Measurements from ENCODE around the gene OR14I1. TPM values are rescaled to one million over a fixed set of nuclear protein-coding genes. Genes with fewer than 3 reads are reported as not detected.
"Not testable (repeated sequence)": the region's sequence is repeated elsewhere in the genome, so short reads cannot be mapped to it uniquely, and the experiment has no call there.

OR14I1 gene
- polyA plus RNA-seq, 1 donor = not detected

DNA sequence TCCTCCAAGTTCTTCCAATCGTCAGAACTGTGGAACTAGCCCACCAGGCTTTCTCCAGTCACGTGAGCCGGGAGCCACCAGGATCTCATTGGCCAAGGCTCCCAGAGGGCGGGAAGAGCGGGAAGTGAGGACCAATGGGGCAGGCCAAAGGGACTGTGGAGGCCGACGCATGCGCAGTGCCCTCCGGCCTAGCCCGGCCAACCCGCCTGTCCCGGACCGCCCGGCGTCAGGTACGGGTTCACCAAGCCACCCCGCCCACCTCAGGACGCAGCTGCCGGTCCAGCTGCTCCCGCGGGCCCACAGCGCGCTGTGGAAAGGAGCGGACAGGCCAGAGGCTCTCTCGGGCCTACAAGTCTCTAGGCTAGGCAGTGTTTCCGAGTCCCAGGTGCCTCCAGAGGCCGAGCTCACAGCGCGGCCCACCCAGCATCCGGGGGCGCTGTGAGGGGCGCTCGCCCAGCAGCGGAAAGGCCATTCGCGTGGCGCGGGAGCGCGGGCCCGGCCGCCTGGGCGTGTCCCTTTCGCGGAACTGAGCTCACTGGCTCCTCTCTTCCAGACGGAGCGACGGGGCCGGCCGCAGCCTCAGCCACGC, 10.9 kb downstream of the OR14I1 start:
- no CpG with 5 or more reads among the region's 51 CpGs for WGBS (ENCODE audit: insufficient coverage, low lambda C conversion rate)
- no peak for DNase-seq
- no peaks in the 10 kb centered on the region for H3K4me1 ChIP-seq (ENCODE audit: control insufficient read depth, insufficient read depth, low read length)
- H3K36me3 ChIP-seq (ENCODE audit: control insufficient read depth, insufficient read depth, low read length) = no peaks in the 10 kb centered on the region
- H3K27ac ChIP-seq (ENCODE audit: low read length) = no peak overlapping the region
- peaks cover 4% of the 10 kb centered on the region for H3K27me3 ChIP-seq (ENCODE audit: control insufficient read depth, insufficient read depth, low read length)
- H3K4me3 ChIP-seq (ENCODE audit: low read length) = no peak overlapping the region
- H3K9me3 ChIP-seq (ENCODE audit: control insufficient read depth, low read depth, low read length) = peaks cover 8% of the 10 kb centered on the region

DNA sequence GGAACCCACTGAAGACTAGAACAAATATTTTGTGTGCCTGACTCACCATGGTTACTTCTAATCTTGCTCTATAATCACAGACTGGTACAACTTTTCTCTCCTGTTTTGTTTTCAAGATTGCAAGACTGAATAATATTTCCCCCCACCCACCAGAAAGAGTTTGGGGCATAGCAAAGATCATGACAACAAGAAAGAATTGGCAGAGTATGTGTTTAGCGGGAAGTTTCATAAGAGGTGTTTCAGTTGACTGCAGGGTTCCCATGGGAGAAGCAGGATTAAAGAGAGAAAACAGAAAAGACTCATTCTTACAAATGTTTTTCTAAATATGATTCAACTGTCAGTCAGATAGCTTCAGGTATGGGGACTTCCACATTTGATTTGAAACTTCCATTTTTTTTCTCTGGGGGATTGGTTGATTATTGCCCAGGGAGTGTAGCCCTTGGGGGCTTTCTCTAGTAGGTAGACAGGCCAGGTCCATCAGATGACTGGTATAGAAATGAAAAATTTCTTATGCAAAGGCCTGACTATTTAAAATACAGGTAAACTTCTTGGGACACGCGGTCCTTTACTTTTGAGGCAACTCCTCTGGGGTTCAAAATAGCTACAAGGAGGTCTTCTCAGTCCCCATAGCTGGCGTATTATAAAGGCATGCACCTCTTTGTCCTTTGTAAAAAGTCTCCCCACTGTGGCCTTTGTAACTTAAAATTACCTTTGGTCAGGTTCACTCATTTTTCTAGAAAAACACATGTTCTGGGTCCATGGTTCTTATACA, 13.9 kb downstream of the OR14I1 start:
- Histone ChIP-seq H3K27me3 (ENCODE audit: control insufficient read depth, insufficient read depth, low read length) (peaks cover 4% of the 10 kb centered on the region), H3K27ac (ENCODE audit: low read length) (no peak overlapping the region), H3K4me1 (ENCODE audit: control insufficient read depth, insufficient read depth, low read length) (no peaks in the 10 kb centered on the region), H3K9me3 (ENCODE audit: control insufficient read depth, low read depth, low read length) (peaks cover 8% of the 10 kb centered on the region), H3K4me3 (ENCODE audit: low read length) (no peak overlapping the region), H3K36me3 (ENCODE audit: control insufficient read depth, insufficient read depth, low read length) (no peaks in the 10 kb centered on the region)
- WGBS (ENCODE audit: insufficient coverage, low lambda C conversion rate) = 100% methylated on average over 1 of the region's 4 CpGs
- no peak for DNase-seq

DNA sequence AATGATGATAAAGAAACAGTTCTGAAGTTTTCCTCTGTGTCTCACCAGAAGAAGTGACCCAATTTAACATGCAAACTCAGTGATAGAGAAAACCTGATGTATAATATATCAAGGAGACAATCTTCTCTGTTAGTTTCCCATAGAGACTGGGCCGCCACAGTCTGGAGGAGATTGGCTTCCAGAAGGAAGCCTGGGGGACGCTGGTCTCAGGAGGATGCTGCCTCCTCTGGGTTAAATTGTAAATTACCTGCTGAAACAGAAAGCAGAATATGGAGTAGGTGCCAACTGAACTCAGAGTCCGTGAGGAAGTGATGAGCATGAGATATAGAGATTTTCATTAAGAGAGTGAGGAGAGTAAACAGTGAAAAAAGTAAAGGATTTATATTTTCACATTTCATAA, 15.8 kb downstream of the OR14I1 start:
- no peaks in the 10 kb centered on the region for H3K27me3 ChIP-seq (ENCODE audit: control insufficient read depth, insufficient read depth, low read length)
- no peaks in the 10 kb centered on the region for H3K36me3 ChIP-seq (ENCODE audit: control insufficient read depth, insufficient read depth, low read length)
- no peak overlapping the region for H3K27ac ChIP-seq (ENCODE audit: low read length)
- no peaks in the 10 kb centered on the region for H3K4me1 ChIP-seq (ENCODE audit: control insufficient read depth, insufficient read depth, low read length)
- DNase-seq = peak; percentile 26 to 46
- peaks cover 5% of the 10 kb centered on the region for H3K9me3 ChIP-seq (ENCODE audit: control insufficient read depth, low read depth, low read length)
- WGBS (ENCODE audit: insufficient coverage, low lambda C conversion rate) = no CpG with 5 or more reads among the region's 3 CpGs
- H3K4me3 ChIP-seq (ENCODE audit: low read length) = no peak overlapping the region

DNA sequence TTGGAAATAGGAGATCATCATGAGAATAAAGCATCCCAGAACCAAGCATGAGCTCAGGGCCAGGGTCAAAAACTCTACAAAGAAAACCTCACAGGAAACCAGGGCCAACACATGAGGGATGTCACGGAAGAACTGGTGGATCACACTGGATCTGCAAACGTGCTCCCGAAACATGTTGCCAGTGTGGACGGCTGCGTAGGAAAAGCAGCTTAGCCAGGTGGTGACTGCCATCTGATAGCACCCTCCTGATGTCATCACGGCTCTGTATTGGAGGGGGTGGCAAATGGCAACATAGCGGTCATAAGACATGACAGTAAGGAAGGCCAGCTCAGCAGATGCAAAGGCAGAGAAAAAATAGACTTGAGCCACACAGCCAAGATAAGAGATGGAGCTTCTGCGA, 20.9 kb downstream of the OR14I1 start:
- H3K9me3 ChIP-seq (ENCODE audit: control insufficient read depth, low read depth, low read length) = no peaks in the 10 kb centered on the region
- DNase-seq = no peak
- no CpG with 5 or more reads among the region's 8 CpGs for WGBS (ENCODE audit: insufficient coverage, low lambda C conversion rate)
- no peak overlapping the region for H3K4me3 ChIP-seq (ENCODE audit: low read length)
- H3K27me3 ChIP-seq (ENCODE audit: control insufficient read depth, insufficient read depth, low read length) = no peaks in the 10 kb centered on the region
- H3K4me1 ChIP-seq (ENCODE audit: control insufficient read depth, insufficient read depth, low read length) = no peaks in the 10 kb centered on the region
- H3K36me3 ChIP-seq (ENCODE audit: control insufficient read depth, insufficient read depth, low read length) = no peaks in the 10 kb centered on the region
- no peak overlapping the region for H3K27ac ChIP-seq (ENCODE audit: low read length)

DNA sequence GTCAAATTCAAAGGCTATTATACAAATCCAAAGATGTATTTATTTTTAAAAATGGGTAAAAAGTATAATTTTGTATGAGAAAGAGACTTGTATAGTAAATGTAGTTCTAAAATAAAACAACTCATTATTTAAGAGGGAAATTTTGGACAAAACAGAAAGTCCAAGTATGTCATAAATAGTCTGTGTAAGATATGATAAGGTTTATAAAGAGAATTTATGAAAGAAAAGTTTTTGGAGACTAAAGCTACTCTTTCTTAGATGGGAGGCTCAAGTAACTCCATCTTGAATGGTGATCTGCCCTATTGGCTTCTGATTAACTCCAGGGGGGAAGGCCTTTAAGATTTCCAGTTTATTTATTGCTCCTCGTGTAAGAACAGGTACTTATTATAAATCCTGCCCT, 32.6 kb downstream of the OR14I1 start:
- Histone ChIP-seq H3K36me3 (ENCODE audit: control insufficient read depth, insufficient read depth, low read length) (no peaks in the 10 kb centered on the region), H3K4me3 (ENCODE audit: low read length) (no peak overlapping the region), H3K27ac (ENCODE audit: low read length) (no peak overlapping the region), H3K9me3 (ENCODE audit: control insufficient read depth, low read depth, low read length) (peaks cover 10% of the 10 kb centered on the region), H3K4me1 (ENCODE audit: control insufficient read depth, insufficient read depth, low read length) (no peaks in the 10 kb centered on the region), H3K27me3 (ENCODE audit: control insufficient read depth, insufficient read depth, low read length) (no peaks in the 10 kb centered on the region)
- no peak for DNase-seq
- no CpG with 5 or more reads among the region's 1 CpG for WGBS (ENCODE audit: insufficient coverage, low lambda C conversion rate)

DNA sequence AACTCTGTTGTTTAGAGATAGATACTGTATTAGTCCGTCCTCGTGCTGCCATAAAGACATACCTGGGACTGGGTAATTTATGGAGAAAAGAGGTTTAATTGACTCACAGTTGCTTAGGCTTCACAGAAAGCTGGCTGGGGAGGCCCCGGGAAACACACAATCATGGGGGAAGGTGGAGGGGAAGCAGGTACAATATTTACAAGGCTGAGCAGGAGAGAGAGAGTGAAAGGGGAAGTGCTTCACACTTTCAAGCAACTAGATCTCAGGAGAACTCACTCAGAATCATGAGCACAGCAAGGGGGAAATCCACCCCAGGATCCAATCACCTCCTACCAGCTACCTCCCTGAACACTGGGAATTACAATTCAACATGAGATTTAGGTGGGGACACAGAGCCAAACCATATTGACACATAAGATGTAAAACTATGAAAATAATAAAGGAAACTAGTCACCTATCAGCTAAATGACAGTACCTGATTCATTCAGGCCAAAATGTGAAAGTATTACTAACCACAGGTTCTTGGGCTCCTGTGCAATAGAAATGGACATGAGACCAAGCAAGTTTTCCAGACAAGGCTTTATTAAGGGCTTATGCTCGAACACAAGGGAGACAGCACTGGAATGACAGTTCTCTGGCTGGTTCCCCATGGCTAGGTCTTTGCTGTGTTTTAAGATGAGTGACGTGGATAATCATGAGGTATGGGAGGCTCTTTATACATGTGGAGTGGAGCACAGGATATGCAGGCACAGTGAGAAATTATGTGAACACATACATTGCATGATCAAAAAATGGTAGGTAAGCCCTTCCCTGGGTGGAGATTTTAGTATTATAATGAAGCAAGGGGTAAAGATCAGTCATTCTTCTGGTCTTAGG, 38.9 kb downstream of the OR14I1 start:
- 70% methylated on average over 2 of the region's 5 CpGs for whole genome bisulfite sequencing (ENCODE audit: insufficient coverage, low lambda C conversion rate)

DNA sequence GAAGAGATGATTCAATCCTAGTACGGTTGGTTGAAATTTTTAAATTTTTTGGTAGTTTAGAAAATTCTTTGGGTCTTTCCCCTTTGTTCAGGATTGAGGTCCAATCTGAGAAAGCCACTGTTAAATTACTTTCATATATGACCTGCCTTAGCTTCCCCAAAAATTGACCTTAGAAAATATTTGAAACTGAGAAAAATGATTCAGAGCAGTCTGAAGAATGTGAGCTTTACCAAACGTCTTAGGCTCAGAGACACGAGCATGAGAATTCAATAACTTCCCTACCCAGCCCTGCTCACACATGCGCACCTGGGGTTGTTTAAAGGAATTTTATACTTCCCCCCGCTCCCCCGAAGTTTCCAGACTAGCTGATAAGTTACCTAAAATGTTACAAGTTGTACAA, 45.8 kb downstream of the OR14I1 start:
- no CpG with 5 or more reads among the region's 6 CpGs for WGBS (ENCODE audit: insufficient coverage, low lambda C conversion rate)
- DNase-seq; H3K4me3 ChIP-seq (ENCODE audit: low read length); H3K36me3 ChIP-seq (ENCODE audit: control insufficient read depth, insufficient read depth, low read length); H3K9me3 ChIP-seq (ENCODE audit: control insufficient read depth, low read depth, low read length); H3K27ac ChIP-seq (ENCODE audit: low read length); H3K4me1 ChIP-seq (ENCODE audit: control insufficient read depth, insufficient read depth, low read length); H3K27me3 ChIP-seq (ENCODE audit: control insufficient read depth, insufficient read depth, low read length): not testable (repeated sequence)

More for the DNA sequence above, 38.9 kb downstream of the OR14I1 start:
- H3K4me3 ChIP-seq (ENCODE audit: low read length); H3K27me3 ChIP-seq (ENCODE audit: control insufficient read depth, insufficient read depth, low read length); H3K27ac ChIP-seq (ENCODE audit: low read length); H3K36me3 ChIP-seq (ENCODE audit: control insufficient read depth, insufficient read depth, low read length); DNase-seq; H3K9me3 ChIP-seq (ENCODE audit: control insufficient read depth, low read depth, low read length); H3K4me1 ChIP-seq (ENCODE audit: control insufficient read depth, insufficient read depth, low read length): not testable (repeated sequence)

DNA sequence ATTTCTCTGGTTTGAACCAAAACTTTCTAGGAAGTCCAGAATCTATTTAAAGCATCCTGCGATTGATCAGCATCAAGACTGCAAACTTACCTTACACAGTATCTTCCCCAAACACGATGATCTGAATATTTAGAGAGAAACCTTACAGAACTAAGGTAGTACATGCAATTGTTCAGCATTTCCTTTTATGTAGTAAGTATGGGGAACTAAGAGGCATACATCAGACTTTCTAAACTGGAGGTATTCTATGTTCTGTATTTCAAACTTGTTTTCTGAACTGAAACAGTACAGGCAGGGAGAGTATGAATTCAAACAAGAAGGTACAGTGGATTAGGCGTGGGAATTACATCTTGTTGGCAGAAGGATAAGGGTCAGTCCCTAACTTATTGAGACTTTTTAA, 47.2 kb downstream of the OR14I1 start, which contains the start of gene OR2T27:
OR2T27 (minus strand) TSS at position 175 of the 400 bp plus-strand sequence. CDS start 4,644 bp downstream, outside the sequence.
- H3K27me3 ChIP-seq (ENCODE audit: control insufficient read depth, insufficient read depth, low read length); DNase-seq; H3K27ac ChIP-seq (ENCODE audit: low read length); H3K9me3 ChIP-seq (ENCODE audit: control insufficient read depth, low read depth, low read length); H3K36me3 ChIP-seq (ENCODE audit: control insufficient read depth, insufficient read depth, low read length); H3K4me3 ChIP-seq (ENCODE audit: low read length); H3K4me1 ChIP-seq (ENCODE audit: control insufficient read depth, insufficient read depth, low read length): not testable (repeated sequence)
- WGBS (ENCODE audit: insufficient coverage, low lambda C conversion rate) = no CpG with 5 or more reads among the region's 3 CpGs

Measured in large intestine (tissue), 3 donors.